OCI-LY1 (cell line): ENCODE data around the gene FITM2.

ENCODE experiments used
- H2AFZ ChIP-seq: fragments of 200-600 bp; sonication (generic), shearing (Covaris generic); 2 replicates; pipeline ENCODE4 v1.6.0; 2014; ENCODE audit warnings: antibody characterized with exemption, mild to moderate bottlenecking, low read length
- H3F3A ChIP-seq: fragments of 200-600 bp; sonication (generic), shearing (Covaris generic); 2 replicates; pipeline ENCODE4 v1.6.0; 2014; ENCODE audit warnings: mild to moderate bottlenecking, antibody characterized with exemption, low read length, moderate library complexity; ENCODE audit not compliant: insufficient read depth
- H3K27ac ChIP-seq: fragments of 200-600 bp; sonication (generic); 2 replicates; pipeline ENCODE4 v1.5.1; 2014; ENCODE audit warnings: low read length, mixed run types, mild to moderate bottlenecking, low read depth; ENCODE audit not compliant: poor library complexity, severe bottlenecking
- H3K27me3 ChIP-seq: fragments of 200-600 bp; sonication (generic); 2 replicates; pipeline ENCODE4 v1.6.0; 2014; ENCODE audit warnings: antibody characterized with exemption, mild to moderate bottlenecking, low read length, moderate library complexity; ENCODE audit not compliant: insufficient read depth
- H3K36me3 ChIP-seq: fragments of 200-600 bp; sonication (generic); 2 replicates; pipeline ENCODE4 v1.6.1; 2014; ENCODE audit warnings: mild to moderate bottlenecking, antibody characterized with exemption, low read length, moderate library complexity, mixed read lengths; ENCODE audit not compliant: insufficient read depth
- H3K4me1 ChIP-seq: fragments of 200-600 bp; sonication (generic); 2 replicates; pipeline ENCODE4 v1.5.1; 2014; ENCODE audit warnings: mild to moderate bottlenecking, low read length, moderate library complexity; ENCODE audit not compliant: insufficient read depth, severe bottlenecking
- H3K4me2 ChIP-seq: fragments of 200-600 bp; sonication (generic), shearing (Covaris generic); 2 replicates; pipeline ENCODE4 v1.6.1; 2014; ENCODE audit warnings: low read length
- H3K4me3 ChIP-seq: fragments of 200-600 bp; sonication (generic); 2 replicates; pipeline ENCODE4 v1.5.1; 2014; ENCODE audit warnings: low read length, low read depth, mild to moderate bottlenecking, mixed read lengths; ENCODE audit not compliant: poor library complexity, severe bottlenecking
- H3K79me2 ChIP-seq: fragments of 200-600 bp; shearing (Covaris generic); 2 replicates; pipeline ENCODE4 v1.6.1; 2016; ENCODE audit warnings: mixed run types, low read length, mixed read lengths; ENCODE audit not compliant: insufficient read depth
- H3K9ac ChIP-seq: fragments of 200-600 bp; sonication (generic), shearing (Covaris generic); 2 replicates; pipeline ENCODE4 v1.6.1; 2014; ENCODE audit warnings: mild to moderate bottlenecking, low read length, mixed read lengths
- H3K9me2 ChIP-seq: fragments of 200-600 bp; sonication (generic), shearing (Covaris generic); 2 replicates; pipeline ENCODE4 v1.6.1; 2014; ENCODE audit warnings: low read depth, mild to moderate bottlenecking, low read length, mixed read lengths
- H3K9me3 ChIP-seq: fragments of 200-600 bp; shearing (Covaris generic); 2 replicates; pipeline ENCODE4 v1.6.1; 2014; ENCODE audit warnings: low read length, mixed read lengths
- H4K20me1 ChIP-seq: fragments of 200-600 bp; sonication (generic), shearing (Covaris generic); 2 replicates; pipeline ENCODE4 v1.6.0; 2016; ENCODE audit warnings: mild to moderate bottlenecking, low read length; ENCODE audit not compliant: insufficient read depth
- CTCF ChIP-seq: fragments of 200-600 bp; sonication (generic), shearing (Covaris generic); IDR thresholded peaks from 2 replicates; pipeline ENCODE4 v1.5.1; 2017; ENCODE audit warnings: mild to moderate bottlenecking, antibody characterized with exemption, low read length, moderate library complexity, mixed read lengths
- EZH2 ChIP-seq: fragments of 200-600 bp; sonication (generic), shearing (Covaris generic); IDR thresholded peaks from 2 replicates; pipeline ENCODE4 v1.8.0; 2017; ENCODE audit warnings: borderline replicate concordance, mixed run types, mild to moderate bottlenecking, antibody characterized with exemption, low read length, moderate library complexity, mixed read lengths

The FITM2 gene

GRCh38 chr20:44310664-44311639 is at the start of gene FITM2:
Gene FITM2, minus strand, starts transcription at chr20:44311202. Its CDS starts 54 bp downstream, at chr20:44311148.
- Histone ChIP-seq H4K20me1 (no peaks in the 10 kb centered on the region), H3F3A (no peaks in the 10 kb centered on the region), H3K27me3 (no peaks in the 10 kb centered on the region), H3K9me2 (no peaks in the 10 kb centered on the region), H3K9me3 (no peaks in the 10 kb centered on the region), H3K27ac (no peak within 1 kb of the TSS), H3K79me2 (no peaks in the 10 kb centered on the region), H2AFZ (0 out of 2 replicates have a peak within 1 kb of the TSS, but pooled peaks have one; percentile 3), H3K9ac (peak within 1 kb of the TSS; percentile 69), H3K4me1 (peaks cover 10% of the 10 kb centered on the region), H3K36me3 (no peaks in the 10 kb centered on the region), H3K4me2 (peak within 1 kb of the TSS; percentile 79), H3K4me3 (peak within 1 kb of the TSS; percentile 69)
- TF ChIP-seq CTCF: peak; percentile 92
- no peak for TF ChIP-seq EZH2

- H3K4me3 ChIP-seq: no peak overlapping the region
- H3K79me2 ChIP-seq: no peaks in the 10 kb centered on the region
- no peaks in the 10 kb centered on the region for H3K9me3 ChIP-seq
- H3K4me1 ChIP-seq: no peaks in the 10 kb centered on the region
- no peak overlapping the region for H3K9ac ChIP-seq
- 0 out of 2 replicates have a peak, but pooled peaks cover 3% of the 10 kb centered on the region for H3K27me3 ChIP-seq
- no peaks in the 10 kb centered on the region for H4K20me1 ChIP-seq
- H3K27ac ChIP-seq: no peak overlapping the region
- H2AFZ ChIP-seq: no peak overlapping the region
- no peak overlapping the region for H3K4me2 ChIP-seq
- H3K36me3 ChIP-seq: no peaks in the 10 kb centered on the region
- no peak for TF ChIP-seq EZH2
- no peak for TF ChIP-seq CTCF
- H3K9me2 ChIP-seq: no peaks in the 10 kb centered on the region
- no peaks in the 10 kb centered on the region for H3F3A ChIP-seq
These were observed 49.2 kb upstream of the FITM2 start for GRCh38 chr20:44360221-44360620.

GRCh38 chr20:44358776-44359175 is 47.8 kb upstream of the FITM2 start:
- no peaks in the 10 kb centered on the region for H3K9me3 ChIP-seq
- no peaks in the 10 kb centered on the region for H3K36me3 ChIP-seq
- H3K9ac ChIP-seq: no peak overlapping the region
- H4K20me1 ChIP-seq: no peaks in the 10 kb centered on the region
- no peaks in the 10 kb centered on the region for H3K79me2 ChIP-seq
- no peaks in the 10 kb centered on the region for H3K4me1 ChIP-seq
- no peaks in the 10 kb centered on the region for H3F3A ChIP-seq
- no peak overlapping the region for H3K4me3 ChIP-seq
- H3K27me3 ChIP-seq: 0 out of 2 replicates have a peak, but pooled peaks cover 3% of the 10 kb centered on the region
- no peak for TF ChIP-seq EZH2
- no peak for TF ChIP-seq CTCF
- no peak overlapping the region for H3K27ac ChIP-seq
- H3K9me2 ChIP-seq: no peaks in the 10 kb centered on the region
- no peak overlapping the region for H2AFZ ChIP-seq
- H3K4me2 ChIP-seq: no peak overlapping the region
